GM12878 (cell line): ENCODE measurements around the gene PDZRN3. TPM values are rescaled to one million over a fixed set of nuclear protein-coding genes. Genes with fewer than 3 reads are reported as not detected.

Source experiments
- ATAC-seq: fragments of 200-7000 bp; cut with Tn5 transposase; 3 replicates; pipeline ENCODE4 v1.9.1; 2020; ENCODE audit warnings: mild to moderate bottlenecking, moderate library complexity
- BruUV-seq: library from RNA; stranded (reverse); fragments of 400-500 nt; replicated peaks from 2 replicates; lab custom pipeline; 2021; lab: Mats Ljungman, UMichigan
- CTCF ChIA-PET: fragments of 300-600 bp; sonication (Branson Sonifier 250); formaldehyde crosslinking; extraction: SDS; loops from one replicate; lab custom pipeline; 2021; ENCODE audit warnings: inconsistent platforms; lab: Yijun Ruan, JAX
- POLR2A ChIA-PET: fragments of 350-600 bp; formaldehyde crosslinking; extraction: SDS; loops from one replicate; lab custom pipeline; 2021; ENCODE audit warnings: inconsistent platforms; lab: Charles Lee
- RAD21 ChIA-PET: fragments of 300-600 bp; sonication (Branson Sonifier 250); formaldehyde crosslinking; loops from one replicate; lab custom pipeline; 2023; ENCODE audit warnings: antibody characterized with exemption; ENCODE audit not compliant: unreplicated experiment; lab: Charles Lee
- SMC1A ChIA-PET: fragments of 300-600 bp; sonication (Branson Sonifier 250); formaldehyde crosslinking; loops from one replicate; lab custom pipeline; 2023; ENCODE audit not compliant: unreplicated experiment, uncharacterized antibody; lab: Charles Lee
- DNase-seq: peaks from one replicate; pipeline ENCODE4 v3.0.0-alpha.2; 2011; ENCODE audit warnings: low read depth, low spot score
- FAIRE-seq: peaks from 3 replicates; lab custom pipeline; 2011; peaks lifted over from hg19 to GRCh38; lab: Jason Lieb, UNC
- H2AFZ ChIP-seq: 2 replicates; pipeline ENCODE4 v1.6.0; 2011; ENCODE audit warnings: low read depth, low read length, control low read depth; ENCODE audit not compliant: control insufficient read depth
- H3K27ac ChIP-seq: 2 replicates; pipeline ENCODE4 v1.5.1; 2011; ENCODE audit warnings: control low read depth; ENCODE audit not compliant: control insufficient read depth, insufficient read depth
- H3K27me3 ChIP-seq, 2 experiments: replicated peaks in 1 of 2; 2 replicates each; pipeline versions ENCODE4 v1.6.0 to v1.6.1; 2011; ENCODE audit warnings: low read length in 1 of 2; ENCODE audit not compliant: control insufficient read depth in 2 of 2, insufficient read depth in 2 of 2
- H3K36me3 ChIP-seq, 2 experiments: 2 replicates each; pipeline ENCODE4 v1.5.1; 2011; ENCODE audit warnings: low read length in 1 of 2; ENCODE audit not compliant: control insufficient read depth in 2 of 2, insufficient read depth in 2 of 2
- H3K4me1 ChIP-seq: 2 replicates; pipeline ENCODE4 v1.6.1; 2011; ENCODE audit warnings: mild to moderate bottlenecking, low read length, moderate library complexity, mixed read lengths; ENCODE audit not compliant: control insufficient read depth, insufficient read depth
- H3K4me2 ChIP-seq: 2 replicates; pipeline ENCODE4 v1.6.0; 2011; ENCODE audit warnings: control low read depth; ENCODE audit not compliant: control insufficient read depth, insufficient read depth
- H3K4me3 ChIP-seq: fragments of 200-600 bp; sonication (generic); 2 replicates; pipeline ENCODE4 v1.5.1; 2016
- H3K79me2 ChIP-seq: 2 replicates; pipeline ENCODE4 v1.6.0; 2011; ENCODE audit warnings: low read length; ENCODE audit not compliant: control insufficient read depth, insufficient read depth
- H3K9ac ChIP-seq: 2 replicates; pipeline ENCODE4 v1.8.0; 2011; ENCODE audit warnings: low read length, control low read depth, mixed read lengths; ENCODE audit not compliant: control insufficient read depth, insufficient read depth
- H3K9me3 ChIP-seq: replicated peaks from 3 replicates; pipeline ENCODE4 v1.5.1; 2011; ENCODE audit warnings: mild to moderate bottlenecking, low read length; ENCODE audit not compliant: control insufficient read depth, insufficient read depth
- H4K20me1 ChIP-seq: 2 replicates; pipeline ENCODE4 v1.6.0; 2011; ENCODE audit not compliant: control insufficient read depth, insufficient read depth
- IRF4 ChIP-seq: IDR thresholded peaks from 2 replicates; pipeline ENCODE4 v1.6.1; 2011; ENCODE audit warnings: low read depth, low read length
- STAT1 ChIP-seq: fragments of 450-650 bp; conservative IDR thresholded peaks from 2 replicates; pipeline ENCODE4 v1.6.1; 2014; ENCODE audit warnings: antibody characterized with exemption, mild to moderate bottlenecking
- TARDBP ChIP-seq: IDR thresholded peaks from 2 replicates; pipeline ENCODE4 v1.6.1; 2016; ENCODE audit warnings: borderline replicate concordance
- WGBS: methylation state at CpG from one replicate; pipeline ENCODE4 v1.1.6; 2016; ENCODE audit warnings: low lambda C conversion rate; ENCODE audit not compliant: insufficient replicate concordance, insufficient coverage; ENCODE audit errors: missing lambda C conversion rate; 5-methylcytosine and 5-hydroxymethylcytosine counted together
- in situ Hi-C: fragments of 300-500 bp; cut with MboI; formaldehyde crosslinking; loops from 9 replicates; pipeline ENCODE4 v1.14.3; 2018; ENCODE audit warnings: mixed read lengths
- intact Hi-C: fragments of 100-400 bp; cut with micrococcal nuclease; formaldehyde crosslinking; loops from one replicate; pipeline ENCODE4 v1.14.2; 2022; ENCODE audit not compliant: unreplicated experiment
- polyA plus RNA-seq, 11 experiments: library from polyadenylated mRNA; depleted of rRNA in 4 of 11; unstranded in 6 of 11; stranded (reverse) in 5 of 11; fragments of >200 nt; fragmentation: Nextera tagmentation in 4 of 11; fragmentation: Illumina TruSeq in 1 of 11; extraction: Ambion mirVana in 4 of 11; extraction: Trizol in 1 of 11; gene quantifications; 1 replicate in 1 of 11; 2 replicates in 10 of 11; pipeline versions ENCODE4 v1.2.1 to v1.2.3, GENCODE V29; 2011 to 2016; ENCODE audit warnings: inconsistent platforms in 2 of 11, missing spikeins in 2 of 11, low read depth in 1 of 11
- total RNA-seq, 4 experiments: library from RNA; depleted of rRNA in 3 of 4; stranded (reverse); fragments of >200 nt in 3 of 4; fragmentation: Illumina TruSeq in 1 of 4; extraction: Trizol in 1 of 4; gene quantifications; 2 replicates each; pipeline versions ENCODE4 v1.2.1 to v1.2.3, GENCODE V29; 2013 to 2021

Gene PDZRN3
- total and polyA plus RNA-seq, 10 of the 15 experiments (the other 5 are each of a cell fraction or from before 2014, with no cell fraction given) = 0.07 to 0.37 (median 0.12) TPM; not detected in 6

- Histone ChIP-seq H4K20me1 (no peaks in the 10 kb centered on the region), H3K4me1 (no peaks in the 10 kb centered on the region), H3K27me3 (no peaks in the 10 kb centered on the region; a peak in 1 of 4 replicates), H3K36me3 (no peaks in the 10 kb centered on the region), H3K4me3 (no peak overlapping the region), H3K79me2 (no peaks in the 10 kb centered on the region), H3K9me3 (no peaks in the 10 kb centered on the region), H2AFZ (no peak overlapping the region), H3K27ac (no peak overlapping the region), H3K4me2 (no peak overlapping the region), H3K9ac (no peak overlapping the region)
- CTCF ChIA-PET = no interaction called here
- no peak for TF ChIP-seq TARDBP
- no peak for TF ChIP-seq IRF4
- no TSS peak for BruUV-seq
- POLR2A ChIA-PET = no interaction called here
- no peak for DNase-seq
- SMC1A ChIA-PET = no interaction called here
- FAIRE-seq = no peak
- intact Hi-C loops = no loop called here
- 51% methylated on average over 4 of the region's 4 CpGs for WGBS
- RAD21 ChIA-PET = no interaction called here
- ATAC-seq = no peak
- in situ Hi-C loops = no loop called here
Measured at GRCh38 chr3:73349657-73350056, 275.1 kb downstream of the PDZRN3 start.

- intact Hi-C loops = no loop called here
- TF ChIP-seq STAT1 = no peak
- no peak overlapping the region for H3K4me3 ChIP-seq
- DNase-seq = no peak
- 76% methylated on average over 1 of the region's 1 CpG for WGBS
- H3K4me1 ChIP-seq = no peaks in the 10 kb centered on the region
- no peak for FAIRE-seq
- RAD21 ChIA-PET = no interaction called here
- in situ Hi-C loops = no loop called here
- H3K36me3 ChIP-seq = no peaks in the 10 kb centered on the region
- no TSS peak for BruUV-seq
- no peaks in the 10 kb centered on the region for H4K20me1 ChIP-seq
- no peak overlapping the region for H3K27ac ChIP-seq
- H2AFZ ChIP-seq = no peak overlapping the region
- CTCF ChIA-PET = no interaction called here
- no peaks in the 10 kb centered on the region; the same call in 2 of the 3 replicates for H3K9me3 ChIP-seq
- H3K9ac ChIP-seq = no peak overlapping the region
- POLR2A ChIA-PET = no interaction called here
- H3K27me3 ChIP-seq = no peaks in the 10 kb centered on the region; a peak in 1 of 4 replicates
- no peak overlapping the region for H3K4me2 ChIP-seq
- no peak for ATAC-seq
- no peaks in the 10 kb centered on the region for H3K79me2 ChIP-seq
- SMC1A ChIA-PET = no interaction called here
Measured at GRCh38 chr3:73342077-73342476, 282.7 kb downstream of the PDZRN3 start.
